HG03159 (cell line): Measurements from ENCODE around the gene XRN2.
"Not testable (repeated sequence)": the region's sequence is repeated elsewhere in the genome, so short reads cannot be mapped to it uniquely, and the experiment has no call there.

Source experiments
- ATAC-seq: cut with Tn5 transposase; IDR thresholded peaks from one replicate; pipeline ENCODE4 v1.9.1; 2021; ENCODE audit warnings: mild to moderate bottlenecking, moderate library complexity; ENCODE audit not compliant: unreplicated experiment

XRN2 gene

GRCh38 chr20:21386111-21386510, 83.0 kb downstream of the XRN2 start:
- ATAC-seq: no peak

GRCh38 chr20:21387528-21387927, 84.4 kb downstream of the XRN2 start:
- ATAC-seq: no peak

- no peak for ATAC-seq
These were observed 85.4 kb downstream of the XRN2 start for GRCh38 chr20:21388566-21388965.

GRCh38 chr20:21389368-21389767, 86.2 kb downstream of the XRN2 start:
- ATAC-seq: no peak

DNA sequence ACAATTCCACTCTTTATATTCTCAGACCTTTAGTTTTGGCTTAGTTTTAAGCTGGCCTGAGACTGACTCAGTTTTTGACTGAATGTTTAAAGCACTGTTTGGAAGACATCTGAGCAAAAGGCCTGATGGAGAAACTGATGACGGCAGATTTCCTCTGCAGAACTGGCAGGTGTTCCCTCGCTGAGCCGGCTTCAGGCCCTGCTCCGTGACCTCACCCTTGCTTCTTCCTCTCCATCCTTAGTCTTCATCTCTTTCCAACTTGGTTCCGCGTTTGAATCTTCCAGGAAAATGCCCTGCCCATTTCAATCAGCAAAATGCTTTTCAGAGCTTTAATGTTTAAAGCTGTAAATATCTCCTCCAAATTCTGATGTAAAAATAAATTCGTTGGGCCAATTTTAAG, 87.6 kb downstream of the XRN2 start:
- no peak for ATAC-seq

- no peak for ATAC-seq
These were observed 88.2 kb downstream of the XRN2 start for GRCh38 chr20:21391185-21391971.

DNA sequence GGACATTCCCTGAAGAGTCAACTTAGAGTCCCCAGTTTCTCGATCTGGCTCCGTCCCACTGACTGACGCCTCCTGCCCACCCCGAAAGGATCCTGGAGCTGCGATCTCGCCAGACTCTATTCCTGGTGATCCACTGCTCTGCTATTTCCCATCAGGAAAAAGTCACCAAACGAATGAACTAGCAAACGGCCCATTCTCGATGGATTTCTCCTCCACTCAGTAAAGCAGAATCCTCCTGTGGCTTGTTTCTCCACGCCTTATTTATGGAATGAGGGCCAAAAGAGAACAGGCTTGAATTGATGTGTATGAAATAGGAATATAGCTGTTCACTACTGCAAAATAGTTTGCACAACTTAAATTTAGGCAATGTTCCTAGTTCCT, 88.8 kb downstream of the XRN2 start:
- no peak for ATAC-seq

GRCh38 chr20:21393166-21393565, 90.0 kb downstream of the XRN2 start:
- no peak for ATAC-seq

DNA sequence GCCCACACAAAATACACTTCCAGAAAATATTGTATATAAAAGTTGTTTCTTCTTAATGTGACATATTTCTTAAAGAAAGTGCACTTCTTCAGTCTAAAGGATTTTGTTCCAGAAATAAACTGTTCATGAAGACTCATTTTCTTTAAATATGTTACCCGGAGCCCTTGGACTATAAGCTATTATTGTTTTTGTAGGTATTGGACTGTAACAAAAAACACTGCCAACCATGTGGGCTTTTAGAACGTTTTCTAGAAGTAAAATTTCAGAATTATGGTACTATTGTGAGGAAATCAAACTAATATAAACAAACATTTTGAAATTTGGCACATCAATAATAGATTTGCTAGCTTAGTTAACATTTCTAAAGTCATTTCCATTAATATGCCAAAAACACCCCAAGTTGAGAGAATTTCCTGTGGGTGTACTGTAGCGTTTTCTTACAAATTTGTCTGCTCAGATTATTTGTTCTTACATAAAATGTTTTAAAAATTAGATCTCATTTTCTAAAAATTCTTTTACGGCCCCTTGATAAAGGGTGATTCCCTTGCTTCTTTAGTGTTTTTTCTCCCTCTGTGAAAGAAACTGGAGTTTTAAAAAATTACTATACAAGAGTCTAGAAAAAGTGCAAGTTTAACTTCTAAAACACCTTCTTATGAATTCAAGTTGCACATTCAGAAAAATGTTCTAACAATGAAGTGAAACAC, 90.8 kb downstream of the XRN2 start:
- no peak for ATAC-seq

DNA sequence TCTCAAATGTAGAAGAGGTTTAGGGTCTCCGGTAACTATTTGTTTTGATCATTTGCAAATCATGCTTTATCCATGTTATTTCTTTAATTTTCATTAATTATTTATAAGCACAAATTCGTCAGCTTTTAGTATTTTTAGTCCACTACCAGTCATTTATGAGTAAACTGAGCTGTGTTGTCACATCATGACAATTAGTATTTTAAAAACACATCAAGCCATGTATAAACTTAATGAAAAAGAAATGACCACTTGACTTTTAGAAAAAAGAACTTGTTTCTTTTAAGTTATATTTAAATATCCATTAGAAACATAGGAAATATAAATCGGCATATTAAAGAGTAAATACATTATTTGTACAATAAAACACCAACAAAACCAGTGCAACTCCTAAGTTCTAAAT, 91.4 kb downstream of the XRN2 start:
- no peak for ATAC-seq

- ATAC-seq: no peak
These were observed 92.0 kb downstream of the XRN2 start for GRCh38 chr20:21395051-21395665.

- no peak for ATAC-seq
These were observed 92.8 kb downstream of the XRN2 start for GRCh38 chr20:21395666-21396598.

- no peak for ATAC-seq
These were observed 93.6 kb downstream of the XRN2 start for GRCh38 chr20:21396599-21397340.

DNA sequence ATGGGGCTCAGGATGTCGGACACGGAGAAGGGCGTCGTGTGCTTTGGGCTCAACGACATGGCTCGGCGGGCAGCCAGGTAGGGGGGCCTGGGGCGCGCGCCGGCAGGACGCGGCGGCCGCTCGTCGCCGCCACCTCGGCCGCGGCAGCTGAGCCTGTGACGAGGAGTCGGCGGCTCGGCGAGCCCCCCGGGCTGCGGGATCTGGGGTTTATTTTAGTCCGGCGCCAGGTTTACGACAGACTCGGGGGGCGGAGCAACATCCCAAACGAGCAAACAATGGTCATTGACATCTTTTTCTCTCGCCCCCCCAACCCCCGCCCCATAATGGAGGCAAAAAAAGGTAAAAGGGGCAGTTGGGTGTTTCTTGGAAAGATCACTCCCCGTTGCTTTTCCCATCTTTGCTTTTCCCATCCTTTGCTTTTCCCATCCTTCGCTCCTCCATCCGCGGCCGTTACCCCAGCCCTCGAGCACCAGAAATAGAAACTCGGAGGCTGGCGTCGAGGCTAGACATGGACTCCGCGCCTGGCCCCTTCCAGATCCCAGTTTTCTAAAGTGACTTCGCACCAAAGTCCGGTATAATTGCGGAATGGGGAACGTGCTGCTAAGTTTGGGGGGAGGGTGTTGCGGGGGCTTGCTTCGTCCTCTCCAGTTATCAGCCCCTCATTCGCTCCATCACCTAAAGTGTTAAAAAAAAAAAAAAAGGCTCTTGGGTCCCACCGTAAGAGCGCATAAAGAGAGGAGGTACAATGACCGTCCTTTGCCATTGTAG, 94.4 kb downstream of the XRN2 start, which contains the start of gene NKX2-4:
TSS of gene NKX2-4 (minus strand) at position 186 of the 768 bp plus-strand sequence. CDS start at position 59, 127 bp downstream.
- no peak for ATAC-seq

DNA sequence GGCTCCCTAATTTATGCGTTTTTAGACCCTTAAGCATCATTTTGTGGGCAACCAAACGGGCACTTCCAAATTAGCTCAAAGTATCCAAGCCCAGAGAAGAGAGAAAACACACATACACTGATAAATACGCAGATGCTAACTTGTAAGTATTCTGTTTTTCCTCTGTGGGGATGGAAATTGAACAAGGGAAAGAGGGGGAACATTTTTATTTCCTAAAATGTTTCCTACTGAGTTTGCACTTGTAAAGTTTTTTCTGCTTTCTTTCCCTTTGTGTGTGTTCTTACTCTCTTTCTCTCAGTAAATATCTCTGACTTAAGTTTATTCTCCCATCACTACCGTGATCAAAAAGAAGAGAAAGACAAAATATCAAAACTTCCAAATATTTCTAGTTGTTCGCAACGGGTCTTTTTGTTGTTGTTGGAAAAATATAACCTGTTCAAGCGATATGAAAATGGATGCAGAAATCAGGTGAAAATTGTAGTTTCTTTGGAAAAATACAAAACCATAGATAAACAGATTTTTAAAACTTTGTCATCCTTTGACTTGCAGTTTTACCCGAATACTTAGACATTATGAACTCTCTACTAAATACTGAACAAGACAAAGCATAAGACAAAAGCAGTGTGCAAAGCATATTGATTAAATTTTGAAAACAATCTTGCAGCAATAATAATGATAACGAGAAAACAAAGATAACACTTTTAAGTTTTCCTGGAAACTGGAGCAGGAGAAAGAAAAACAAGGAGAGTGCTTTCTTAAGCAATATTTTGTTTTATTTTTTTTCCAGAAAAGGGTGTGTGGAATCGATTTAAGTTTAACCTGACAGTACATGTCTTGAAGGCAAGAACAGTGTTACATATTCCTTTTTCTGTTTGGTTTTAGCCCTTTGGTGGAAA, 95.2 kb downstream of the XRN2 start:
- no peak for ATAC-seq

GRCh38 chr20:21399005-21399475, 95.9 kb downstream of the XRN2 start:
- ATAC-seq: no peak

DNA sequence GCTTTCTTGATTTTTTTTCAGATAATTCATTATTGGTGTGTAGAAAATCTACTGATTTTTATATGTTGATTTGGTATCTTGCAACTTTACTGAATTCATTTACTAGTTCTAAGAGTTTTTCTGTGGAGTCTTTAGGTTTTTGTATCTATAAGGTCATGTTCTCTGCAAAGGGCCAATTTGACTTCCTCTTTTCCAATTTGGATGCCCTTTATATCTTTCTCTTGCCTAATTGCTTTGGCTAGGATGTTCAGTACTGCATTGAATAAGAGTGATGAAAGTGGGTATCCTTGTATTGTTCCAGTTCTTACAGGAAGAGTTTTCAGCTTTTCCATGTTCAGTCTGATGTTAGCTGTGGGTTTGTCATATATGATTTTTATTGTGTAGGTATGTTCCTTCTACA, 108.6 kb downstream of the XRN2 start:
- ATAC-seq: no peak

GRCh38 chr20:21413996-21414395, 110.9 kb downstream of the XRN2 start:
- not testable (repeated sequence) for ATAC-seq
